ENCODE data around the gene MICAL3. TPM values are rescaled to one million over a fixed set of nuclear protein-coding genes. Genes with fewer than 3 reads are reported as not detected.

Gene MICAL3
- total and polyA plus RNA-seq, 9 of the 15 experiments (the other 6 are each of a cell fraction or from before 2014, with no cell fraction given), result 0.53 to 32.1 (median 12.3) TPM

- TF ChIP-seq ZNF398 (CRISPR knock-in tag; IDR thresholded peaks at IDR 0.05) (no peak), THRA (IDR thresholded peaks at IDR 0.05) (no peak), CSDE1 (IDR thresholded peaks at IDR 0.05) (no peak), MTA1 (IDR thresholded peaks at IDR 0.05; ENCODE audit: borderline replicate concordance) (no peak), SMARCC2 (IDR thresholded peaks at IDR 0.05; ENCODE audit: low read depth) (0 out of 2 replicates have a peak, but pooled peaks have one; percentile 25), ZNF124 (CRISPR knock-in tag; IDR thresholded peaks at IDR 0.05) (no peak), FOXP4 (CRISPR knock-in tag; IDR thresholded peaks at IDR 0.05; ENCODE audit: borderline replicate concordance) (no peak), PPARD (CRISPR knock-in tag; IDR thresholded peaks at IDR 0.05) (no peak), HNRNPLL (IDR thresholded peaks at IDR 0.05; ENCODE audit: low read depth, low read length, poor library complexity, severe bottlenecking) (no peak), CREM (IDR thresholded peaks at IDR 0.05; ENCODE audit: low read depth) (peak; percentile 17; the same call in 1 of the 2 replicates), HDGF (IDR thresholded peaks at IDR 0.05) (peak; percentile 72; the same call in 1 of the 2 replicates), CREB5 (CRISPR knock-in tag; IDR thresholded peaks at IDR 0.05) (no peak), ZNF512 (tag; IDR thresholded peaks at IDR 0.05) (no peak), RB1 (IDR thresholded peaks at IDR 0.05; ENCODE audit: low read depth) (no peak; the same call in 1 of the 2 replicates), CC2D1A (IDR thresholded peaks at IDR 0.05) (0 out of 2 replicates have a peak, but pooled peaks have one; percentile 27), RBBP5 (IDR thresholded peaks at IDR 0.05; ENCODE audit: borderline replicate concordance, insufficient read depth, low read length, poor library complexity, severe bottlenecking) (peak; percentile 20), ZNF282 (CRISPR knock-in tag; IDR thresholded peaks at IDR 0.05) (no peak), ZNF134 (CRISPR knock-in tag; conservative IDR thresholded peaks at IDR 0.05) (no peak), ZNF551 (CRISPR knock-in tag; IDR thresholded peaks at IDR 0.05) (no peak), PRPF4 (IDR thresholded peaks at IDR 0.05; ENCODE audit: insufficient read depth, low read depth, low read length, poor library complexity, severe bottlenecking) (no peak), ZNF445 (CRISPR knock-in tag; IDR thresholded peaks at IDR 0.05; ENCODE audit: low read depth) (no peak)
These were observed 108.0 kb downstream of the MICAL3 start (continued) for GRCh38 chr22:17916226-17916889.

All from K562 (cell line).